ENCODE measurements around the gene SYNJ1. TPM values are rescaled to one million over a fixed set of nuclear protein-coding genes. Genes with fewer than 3 reads are reported as not detected.

SYNJ1 gene
- total and polyA plus RNA-seq, 9 of the 15 experiments (the other 6 are each of a cell fraction or from before 2014, with no cell fraction given) = 2.4 to 10.6 (median 5.6) TPM

DNA sequence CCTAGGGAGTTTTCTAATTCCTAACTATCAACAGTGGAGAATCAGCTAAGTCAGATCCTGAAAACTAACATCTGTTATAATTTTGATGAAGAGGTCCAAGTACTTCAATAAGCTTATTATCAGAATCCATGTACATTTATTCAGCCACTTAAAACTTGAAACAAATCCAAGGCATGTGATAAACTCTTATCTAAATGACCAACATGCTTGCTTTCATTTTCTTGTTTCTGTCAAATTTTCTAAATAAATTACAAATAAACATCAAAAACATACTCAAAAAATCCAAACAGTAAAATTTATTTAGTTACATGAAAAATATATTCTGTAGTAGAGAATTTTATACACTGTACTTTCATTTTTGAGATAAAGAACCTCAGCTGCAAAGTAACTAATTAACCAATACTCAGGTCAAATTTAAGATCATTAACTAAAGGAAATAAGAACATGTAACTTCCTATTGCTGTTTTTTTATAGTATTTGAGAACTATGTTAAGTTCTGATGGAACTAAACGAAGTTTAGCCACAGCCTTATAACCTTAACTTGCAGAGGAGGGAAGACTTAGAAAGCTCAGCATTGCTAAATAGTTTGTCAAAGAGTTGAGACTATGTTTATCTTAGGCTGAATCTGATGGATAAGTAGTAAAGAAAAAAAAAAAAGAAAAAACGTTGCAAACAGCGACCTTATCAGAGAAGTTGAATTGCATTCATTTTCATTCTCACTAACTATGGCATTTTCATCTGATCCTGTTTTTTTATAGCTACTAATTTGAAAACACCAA is 44.9 kb downstream of the SYNJ1 start (continued):
- TF ChIP-seq, protein P1, sequence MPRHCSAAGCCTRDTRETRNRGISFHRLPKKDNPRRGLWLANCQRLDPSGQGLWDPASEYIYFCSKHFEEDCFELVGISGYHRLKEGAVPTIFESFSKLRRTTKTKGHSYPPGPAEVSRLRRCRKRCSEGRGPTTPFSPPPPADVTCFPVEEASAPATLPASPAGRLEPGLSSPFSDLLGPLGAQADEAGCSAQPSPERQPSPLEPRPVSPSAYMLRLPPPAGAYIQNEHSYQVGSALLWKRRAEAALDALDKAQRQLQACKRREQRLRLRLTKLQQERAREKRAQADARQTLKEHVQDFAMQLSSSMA (CRISPR knock-in tag; IDR thresholded peaks at IDR 0.05) = no peak
- TF ChIP-seq RBBP5 (IDR thresholded peaks at IDR 0.05; ENCODE audit: borderline replicate concordance, insufficient read depth, low read length, poor library complexity, severe bottlenecking) = no peak

DNA sequence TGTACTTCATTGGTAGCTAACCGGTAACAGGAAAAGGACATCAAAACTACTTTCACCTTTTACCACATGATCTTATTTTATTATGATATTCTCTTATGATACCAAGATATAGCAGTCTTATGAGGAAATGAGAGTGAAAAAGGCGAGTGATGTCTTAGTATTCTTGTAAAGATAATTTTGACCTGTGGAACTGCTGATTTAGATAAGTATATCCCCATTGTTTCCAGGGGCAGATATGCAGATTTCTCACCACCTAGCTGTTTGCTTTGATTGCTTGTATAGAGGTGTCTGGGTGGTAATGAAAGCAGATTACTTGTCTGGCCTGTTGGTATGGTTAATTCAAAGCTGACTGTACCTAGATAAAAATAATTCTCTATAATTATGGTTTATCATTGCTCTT is 53.1 kb downstream of the SYNJ1 start:
- no peak overlapping the region for H2AFZ ChIP-seq (ENCODE audit: low read depth, low read length)

More for the DNA sequence above, 53.1 kb downstream of the SYNJ1 start:
- intact Hi-C loops (cut with micrococcal nuclease) (no loop called here), in situ Hi-C loops (cut with MboI) (loop anchor here (25.0 kb wide), 1 partner anchor 513 kb away; no protein-coding TSS in a partner anchor)
- no peaks in the 10 kb centered on the region for H3K4me1 ChIP-seq (replicated peaks in 1 of 2; ENCODE audit: control insufficient read depth in 2 of 2, insufficient read depth in 2 of 2, low read length in 2 of 2)
- no TSS peak for BruUV-seq (replicated peaks)
- no peaks in the 10 kb centered on the region for H3K9me1 ChIP-seq (ENCODE audit: control insufficient read depth, insufficient read depth, low read length)
- H3K9ac ChIP-seq (ENCODE audit: insufficient read depth in 1 of 2, low read depth in 2 of 2, low read length in 2 of 2) = no peak overlapping the region
- ATAC-seq (no peak), FAIRE-seq (no peak), DNase-seq (ENCODE audit: extremely low read depth in 1 of 4, low spot score in 3 of 4) (no peak)
- no peaks in the 10 kb centered on the region for H4K20me1 ChIP-seq (replicated peaks; ENCODE audit: control insufficient read depth, insufficient read depth, low read length)
- H3K4me2 ChIP-seq (ENCODE audit: insufficient read depth, low read length) = no peak overlapping the region
- H3K4me3 ChIP-seq = no peak overlapping the region
- H3K79me2 ChIP-seq (ENCODE audit: control insufficient read depth, insufficient read depth, low read length) = no peaks in the 10 kb centered on the region
- 70% methylated on average over 2 of the region's 2 CpGs for WGBS (ENCODE audit: insufficient coverage, low coverage, missing lambda C conversion rate)
- H3K36me3 ChIP-seq (ENCODE audit: control insufficient read depth, insufficient read depth, low read length) = peaks cover 17% of the 10 kb centered on the region; the same call in 2 of the 3 replicates
- no peaks in the 10 kb centered on the region for H3K9me3 ChIP-seq (replicated peaks; ENCODE audit: control insufficient read depth, insufficient read depth, low read depth, low read length)
- TF ChIP-seq MYNN (IDR thresholded peaks at IDR 0.05) = no peak
- TF ChIP-seq MYNN (CRISPR knock-in tag; IDR thresholded peaks at IDR 0.05) = no peak
- no peak for TF ChIP-seq ZSCAN32 (CRISPR knock-in tag; IDR thresholded peaks at IDR 0.05)
- no peak for TF ChIP-seq SREBF2 (CRISPR knock-in tag; IDR thresholded peaks at IDR 0.05)
- TF ChIP-seq, protein P2, sequence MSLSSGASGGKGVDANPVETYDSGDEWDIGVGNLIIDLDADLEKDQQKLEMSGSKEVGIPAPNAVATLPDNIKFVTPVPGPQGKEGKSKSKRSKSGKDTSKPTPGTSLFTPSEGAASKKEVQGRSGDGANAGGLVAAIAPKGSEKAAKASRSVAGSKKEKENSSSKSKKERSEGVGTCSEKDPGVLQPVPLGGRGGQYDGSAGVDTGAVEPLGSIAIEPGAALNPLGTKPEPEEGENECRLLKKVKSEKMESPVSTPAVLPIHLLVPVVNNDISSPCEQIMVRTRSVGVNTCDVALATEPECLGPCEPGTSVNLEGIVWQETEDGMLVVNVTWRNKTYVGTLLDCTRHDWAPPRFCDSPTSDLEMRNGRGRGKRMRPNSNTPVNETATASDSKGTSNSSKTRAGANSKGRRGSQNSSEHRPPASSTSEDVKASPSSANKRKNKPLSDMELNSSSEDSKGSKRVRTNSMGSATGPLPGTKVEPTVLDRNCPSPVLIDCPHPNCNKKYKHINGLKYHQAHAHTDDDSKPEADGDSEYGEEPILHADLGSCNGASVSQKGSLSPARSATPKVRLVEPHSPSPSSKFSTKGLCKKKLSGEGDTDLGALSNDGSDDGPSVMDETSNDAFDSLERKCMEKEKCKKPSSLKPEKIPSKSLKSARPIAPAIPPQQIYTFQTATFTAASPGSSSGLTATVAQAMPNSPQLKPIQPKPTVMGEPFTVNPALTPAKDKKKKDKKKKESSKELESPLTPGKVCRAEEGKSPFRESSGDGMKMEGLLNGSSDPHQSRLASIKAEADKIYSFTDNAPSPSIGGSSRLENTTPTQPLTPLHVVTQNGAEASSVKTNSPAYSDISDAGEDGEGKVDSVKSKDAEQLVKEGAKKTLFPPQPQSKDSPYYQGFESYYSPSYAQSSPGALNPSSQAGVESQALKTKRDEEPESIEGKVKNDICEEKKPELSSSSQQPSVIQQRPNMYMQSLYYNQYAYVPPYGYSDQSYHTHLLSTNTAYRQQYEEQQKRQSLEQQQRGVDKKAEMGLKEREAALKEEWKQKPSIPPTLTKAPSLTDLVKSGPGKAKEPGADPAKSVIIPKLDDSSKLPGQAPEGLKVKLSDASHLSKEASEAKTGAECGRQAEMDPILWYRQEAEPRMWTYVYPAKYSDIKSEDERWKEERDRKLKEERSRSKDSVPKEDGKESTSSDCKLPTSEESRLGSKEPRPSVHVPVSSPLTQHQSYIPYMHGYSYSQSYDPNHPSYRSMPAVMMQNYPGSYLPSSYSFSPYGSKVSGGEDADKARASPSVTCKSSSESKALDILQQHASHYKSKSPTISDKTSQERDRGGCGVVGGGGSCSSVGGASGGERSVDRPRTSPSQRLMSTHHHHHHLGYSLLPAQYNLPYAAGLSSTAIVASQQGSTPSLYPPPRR (CRISPR knock-in tag; IDR thresholded peaks at IDR 0.05; ENCODE audit: borderline replicate concordance) = no peak
- no peak for TF ChIP-seq ZFP1 (CRISPR knock-in tag; IDR thresholded peaks at IDR 0.05)
- no peak for TF ChIP-seq ZNF143 (CRISPR knock-in tag; IDR thresholded peaks at IDR 0.05)
- TF ChIP-seq BMI1 (IDR thresholded peaks at IDR 0.05; ENCODE audit: low read length) = no peak
- TF ChIP-seq ZNF133 (CRISPR knock-in tag; IDR thresholded peaks at IDR 0.05) = no peak
- TF ChIP-seq, protein P1 (CRISPR knock-in tag; IDR thresholded peaks at IDR 0.05) = no peak
- TF ChIP-seq ZNF707 (CRISPR knock-in tag; conservative IDR thresholded peaks at IDR 0.05) = no peak
- TF ChIP-seq FOXA3 (CRISPR knock-in tag; conservative IDR thresholded peaks at IDR 0.05 in 1 of 2, IDR thresholded peaks at IDR 0.05 in 1 of 2) = no peak
- H3K27ac ChIP-seq (ENCODE audit: extremely low read depth, low read depth, low read length) = no peak overlapping the region
- ChIA-PET POLR2A (interaction anchor here (1.4 kb wide), 1 partner anchor 16 kb away, joined by 3 read pairs; no protein-coding TSS in a partner anchor), CTCF (ENCODE audit: low intra/inter-chr PET ratio) (no interaction called here)
- no peaks in the 10 kb centered on the region for H3K27me3 ChIP-seq (ENCODE audit: control insufficient read depth in 2 of 2, insufficient read depth in 2 of 2, low read length in 2 of 2)

All from K562 (cell line).